Lung (tissue), 12 donors: ENCODE data around the gene SURF6. TPM values are rescaled to one million over a fixed set of nuclear protein-coding genes. Genes with fewer than 3 reads are reported as not detected.
A peak's percentile ranks its signal among the peaks of the same experiment; 100 is the strongest.

Experiments
- ATAC-seq: fragments of 200-7000 bp; cut with Tn5 transposase; one replicate; pipeline ENCODE4 v1.9.1; 2020; ENCODE audit warnings: moderate number of reproducible peaks; ENCODE audit not compliant: insufficient read depth, low FRiP score
- DNase-seq, 3 donors: peaks; one replicate each; pipeline ENCODE4 v3.0.0-alpha.2; 2013 to 2017
- H3K27ac ChIP-seq, 2 donors: one replicate each; pipeline ENCODE4 v1.5.1; 2013; ENCODE audit warnings: mild to moderate bottlenecking in 2 of 2, moderate library complexity in 2 of 2, control low read depth in 1 of 2, inconsistent platforms in 1 of 2, low read depth in 1 of 2, low read length in 1 of 2
- H3K27me3 ChIP-seq, 3 donors: one replicate each; pipeline ENCODE4 v1.5.1; 2013; ENCODE audit warnings: low read length in 2 of 3; ENCODE audit not compliant: control insufficient read depth in 3 of 3, insufficient read depth in 3 of 3
- H3K36me3 ChIP-seq, 4 donors: one replicate each; pipeline ENCODE4 v1.5.1; 2013; ENCODE audit warnings: low read length in 4 of 4, mild to moderate bottlenecking in 1 of 4, moderate library complexity in 1 of 4; ENCODE audit not compliant: control insufficient read depth in 4 of 4, insufficient read depth in 4 of 4
- H3K4me1 ChIP-seq, 5 donors: one replicate each; pipeline ENCODE4 v1.5.1; 2013; ENCODE audit warnings: low read length in 5 of 5, mild to moderate bottlenecking in 2 of 5, moderate library complexity in 1 of 5; ENCODE audit not compliant: control insufficient read depth in 5 of 5, insufficient read depth in 5 of 5
- H3K4me3 ChIP-seq: one replicate; pipeline ENCODE4 v1.5.1; 2013; ENCODE audit warnings: mild to moderate bottlenecking, control low read depth, moderate library complexity
- H3K9ac ChIP-seq, 2 donors: one replicate each; pipeline ENCODE4 v1.5.1; 2013; ENCODE audit warnings: low read length in 2 of 2, control low read depth in 1 of 2; ENCODE audit not compliant: insufficient read depth in 1 of 2
- H3K9me3 ChIP-seq, 4 donors: one replicate each; pipeline ENCODE4 v1.5.1; 2013; ENCODE audit warnings: low read length in 3 of 4, mild to moderate bottlenecking in 1 of 4, moderate library complexity in 1 of 4; ENCODE audit not compliant: control insufficient read depth in 4 of 4, insufficient read depth in 3 of 4
- CTCF ChIP-seq: IDR thresholded peaks from 2 replicates; pipeline ENCODE4 v1.5.1; 2012; ENCODE audit warnings: mild to moderate bottlenecking; ENCODE audit errors: control extremely low read depth, extremely low read depth
- whole genome bisulfite sequencing, 2 donors: extraction: QIAGEN DNeasy Blood & Tissue Kit; methylation state at CpG; one replicate each; pipeline ENCODE4 v1.1.7; 2013; 5-methylcytosine and 5-hydroxymethylcytosine counted together
- polyA plus RNA-seq, 2 donors: library from polyadenylated mRNA; stranded (reverse); fragments of 200-250 nt; gene quantifications; one replicate each; pipeline ENCODE4 v1.2.1, GENCODE V29; 2013
- total RNA-seq, 2 donors: library from RNA; depleted of rRNA in 1 of 2; stranded (reverse); fragments of >200 nt in 1 of 2; gene quantifications; one replicate each; pipeline ENCODE4 v1.2.1, GENCODE V29; 2014 to 2021
- donor health status: control.
- donor health status: control.
- donor health status: Bipolar disorder and iron deficiency.
- donor health status: healthy.
- donor health status: DM: yes; HTN: yes; CAD: no.

SURF6 gene
- total and polyA plus RNA-seq, 4 donors = 13.7 to 25.6 (median 23.8) TPM

- H3K9ac ChIP-seq = no peak overlapping the region
- no peak for TF ChIP-seq CTCF
- peaks cover 12 to 54% (median 38%) of the 10 kb centered on the region in 4 donors for H3K36me3 ChIP-seq
- 82 to 83% methylated on average over 14 of the region's 14 CpGs for WGBS, 2 donors
- H3K4me3 ChIP-seq = no peak overlapping the region
- no peak overlapping the region for H3K27ac ChIP-seq
- H3K4me1 ChIP-seq = peaks cover 2 to 18% (median 4%) of the 10 kb centered on the region in 5 donors
- no peaks in the 10 kb centered on the region for H3K27me3 ChIP-seq
- ATAC-seq (no peak), DNase-seq (peak in 2 of 3 donors; percentile 25 to 54)
- no peaks in the 10 kb centered on the region for H3K9me3 ChIP-seq
Measured at GRCh38 chr9:133351908-133352634, 16.1 kb upstream of the SURF6 start.

- Histone ChIP-seq H3K9ac (no peak overlapping the region), H3K36me3 (peaks cover 12 to 54% (median 38%) of the 10 kb centered on the region in 4 donors), H3K27ac (no peak overlapping the region), H3K27me3 (no peaks in the 10 kb centered on the region), H3K9me3 (no peaks in the 10 kb centered on the region), H3K4me1 (peaks cover 0 to 22% (median 9%) of the 10 kb centered on the region in 5 donors), H3K4me3 (no peak overlapping the region)
- no peak for DNase-seq
- TF ChIP-seq CTCF = no peak
- WGBS, 2 donors = 96% methylated on average over 3 of the region's 3 CpGs
- no peak for ATAC-seq
Measured at GRCh38 chr9:133351526-133351907, 15.5 kb upstream of the SURF6 start.

GRCh38 chr9:133349965-133350616 is 14.1 kb upstream of the SURF6 start:
- Histone ChIP-seq H3K27ac (no peak overlapping the region), H3K9ac (peak overlapping the region in 1 of 2 donors; percentile 98)
- TF ChIP-seq CTCF = no peak

More at GRCh38 chr9:133349965-133350616, 14.1 kb upstream of the SURF6 start:
- 86 to 88% methylated on average over 15 of the region's 15 CpGs for WGBS, 2 donors
- H3K4me1 ChIP-seq = peaks cover 0 to 23% (median 12%) of the 10 kb centered on the region in 5 donors
- DNase-seq (no peak), ATAC-seq (no peak)
- no peak overlapping the region for H3K4me3 ChIP-seq
- no peaks in the 10 kb centered on the region for H3K27me3 ChIP-seq
- H3K9me3 ChIP-seq = no peaks in the 10 kb centered on the region
- peaks cover 12 to 64% (median 45%) of the 10 kb centered on the region in 4 donors for H3K36me3 ChIP-seq
